K562 (cell line): ENCODE measurements around the gene LAPTM4A. TPM values are rescaled to one million over a fixed set of nuclear protein-coding genes. Genes with fewer than 3 reads are reported as not detected.

Source experiments
- GABPA ChIP-seq: fragments of 200-800 bp; sonication (Bioruptor generic); conservative IDR thresholded peaks from 2 replicates; pipeline ENCODE4 v1.6.1; 2016; ENCODE audit warnings: low read depth, missing genetic modification characterization, missing compliant biosample characterization
- HNRNPL ChIP-seq: fragments of 200-400 bp; formaldehyde crosslinking; IDR thresholded peaks from 2 replicates; pipeline ENCODE4 v1.6.1; 2017; ENCODE audit warnings: low read depth, mild to moderate bottlenecking, low read length
- HOXB6 ChIP-seq: fragments of 250-450 bp; sonication (Bioruptor Pico); IDR thresholded peaks from 2 replicates; pipeline ENCODE4 v1.5.1; 2022; ENCODE audit warnings: mild to moderate bottlenecking, borderline replicate concordance
- JUND ChIP-seq, 2 experiments: IDR thresholded peaks; 2 replicates in 1 of 2; 3 replicates in 1 of 2; pipeline ENCODE4 v1.6.1; 2011; ENCODE audit warnings: borderline replicate concordance in 2 of 2, low read depth in 2 of 2, low read length in 2 of 2, improper control_type of control experiment in 1 of 2, missing biosample characterization in 1 of 2, missing genetic modification characterization in 1 of 2, missing genetic modification reagents in 1 of 2
- MTF1 ChIP-seq: fragments of 250-450 bp; sonication (Bioruptor Pico); IDR thresholded peaks from 2 replicates; pipeline ENCODE4 v1.9.0; 2021; ENCODE audit warnings: moderate library complexity, mild to moderate bottlenecking, inconsistent platforms, borderline replicate concordance
- NFIX ChIP-seq: fragments of 250-450 bp; sonication (Bioruptor Pico); IDR thresholded peaks from 2 replicates; pipeline ENCODE4 v1.4.0; 2020; ENCODE audit warnings: low read depth, mild to moderate bottlenecking, moderate library complexity
- TFAM ChIP-seq: fragments of 250-450 bp; sonication (Bioruptor Pico); conservative IDR thresholded peaks from 2 replicates; pipeline ENCODE4 v1.5.0; 2021; ENCODE audit warnings: mild to moderate bottlenecking, moderate library complexity
- TRIM24 ChIP-seq, 2 experiments: fragments of 450-650 bp; IDR thresholded peaks; 2 replicates each; pipeline ENCODE4 v1.6.1; 2016
- ZFX ChIP-seq: sonication (generic); formaldehyde crosslinking; IDR thresholded peaks from 2 replicates; pipeline ENCODE4 v1.8.0; 2022; ENCODE audit warnings: mild to moderate bottlenecking, missing genetic modification reagents, moderate library complexity
- ZNF175 ChIP-seq: fragments of 200-800 bp; sonication (Bioruptor generic); IDR thresholded peaks from 2 replicates; pipeline ENCODE4 v1.6.1; 2016; ENCODE audit warnings: low read depth, mild to moderate bottlenecking, missing genetic modification characterization, missing compliant biosample characterization
- ZNF668 ChIP-seq: fragments of 250-450 bp; sonication (Bioruptor Pico); IDR thresholded peaks from 2 replicates; pipeline ENCODE4 v1.8.0; 2022; ENCODE audit warnings: mild to moderate bottlenecking, inconsistent platforms
- polyA plus RNA-seq, 8 experiments: library from polyadenylated mRNA; depleted of rRNA in 4 of 8; stranded (reverse) in 5 of 8; unstranded in 3 of 8; fragments of >200 nt; fragmentation: Nextera tagmentation in 2 of 8; fragmentation: Illumina TruSeq in 1 of 8; extraction: Ambion mirVana in 2 of 8; extraction: Trizol in 1 of 8; gene quantifications; 2 replicates each; pipeline versions ENCODE4 v1.2.1 to v1.2.3, GENCODE V29; 2011 to 2014; ENCODE audit warnings: inconsistent platforms in 1 of 8, missing spikeins in 1 of 8
- total RNA-seq, 7 experiments: library from RNA; depleted of rRNA in 6 of 7; stranded (reverse); fragments of >200 nt in 6 of 7; fragmentation: Illumina TruSeq in 2 of 7; extraction: Trizol in 2 of 7; gene quantifications; 2 replicates each; pipeline versions ENCODE4 v1.2.1 to v1.2.3, GENCODE V29; 2011 to 2021; ENCODE audit warnings: low replicate concordance in 1 of 7
- TF ChIP-seq, protein P1 (sequence below): fragments of 450-650 bp; IDR thresholded peaks from 2 replicates; pipeline ENCODE4 v1.6.1; 2016; ENCODE audit warnings: mild to moderate bottlenecking, moderate library complexity
- TF ChIP-seq, protein P2 (sequence below): fragments of 250-450 bp; sonication (Bioruptor Pico); IDR thresholded peaks from 2 replicates; pipeline ENCODE4 v1.5.0; 2021; ENCODE audit warnings: mild to moderate bottlenecking, moderate library complexity

Gene LAPTM4A
- total and polyA plus RNA-seq, 9 of the 15 experiments (the other 6 are each of a cell fraction or from before 2014, with no cell fraction given), result 13.4 to 157 (median 50.1) TPM

DNA sequence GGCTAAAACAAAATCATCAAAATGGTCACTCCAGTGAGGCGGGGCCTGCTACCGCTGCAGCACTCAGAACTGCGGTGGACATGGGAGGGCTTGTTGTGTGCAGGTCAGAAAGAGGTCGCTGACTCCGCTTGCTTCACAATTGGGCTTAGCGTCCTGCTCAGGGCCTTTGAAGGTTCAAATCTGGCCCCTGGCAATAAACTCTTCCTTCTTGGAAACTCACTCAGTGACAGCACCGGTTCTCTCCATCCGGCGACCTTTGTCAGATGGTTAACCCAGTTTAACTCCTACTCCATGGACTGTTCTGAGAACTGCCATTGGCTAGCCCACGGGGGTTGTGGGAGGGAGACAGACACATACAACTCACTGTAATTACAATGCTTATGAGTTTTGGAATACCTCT lies 29.0 kb upstream of the LAPTM4A start (continued):
- TF ChIP-seq, protein P1, sequence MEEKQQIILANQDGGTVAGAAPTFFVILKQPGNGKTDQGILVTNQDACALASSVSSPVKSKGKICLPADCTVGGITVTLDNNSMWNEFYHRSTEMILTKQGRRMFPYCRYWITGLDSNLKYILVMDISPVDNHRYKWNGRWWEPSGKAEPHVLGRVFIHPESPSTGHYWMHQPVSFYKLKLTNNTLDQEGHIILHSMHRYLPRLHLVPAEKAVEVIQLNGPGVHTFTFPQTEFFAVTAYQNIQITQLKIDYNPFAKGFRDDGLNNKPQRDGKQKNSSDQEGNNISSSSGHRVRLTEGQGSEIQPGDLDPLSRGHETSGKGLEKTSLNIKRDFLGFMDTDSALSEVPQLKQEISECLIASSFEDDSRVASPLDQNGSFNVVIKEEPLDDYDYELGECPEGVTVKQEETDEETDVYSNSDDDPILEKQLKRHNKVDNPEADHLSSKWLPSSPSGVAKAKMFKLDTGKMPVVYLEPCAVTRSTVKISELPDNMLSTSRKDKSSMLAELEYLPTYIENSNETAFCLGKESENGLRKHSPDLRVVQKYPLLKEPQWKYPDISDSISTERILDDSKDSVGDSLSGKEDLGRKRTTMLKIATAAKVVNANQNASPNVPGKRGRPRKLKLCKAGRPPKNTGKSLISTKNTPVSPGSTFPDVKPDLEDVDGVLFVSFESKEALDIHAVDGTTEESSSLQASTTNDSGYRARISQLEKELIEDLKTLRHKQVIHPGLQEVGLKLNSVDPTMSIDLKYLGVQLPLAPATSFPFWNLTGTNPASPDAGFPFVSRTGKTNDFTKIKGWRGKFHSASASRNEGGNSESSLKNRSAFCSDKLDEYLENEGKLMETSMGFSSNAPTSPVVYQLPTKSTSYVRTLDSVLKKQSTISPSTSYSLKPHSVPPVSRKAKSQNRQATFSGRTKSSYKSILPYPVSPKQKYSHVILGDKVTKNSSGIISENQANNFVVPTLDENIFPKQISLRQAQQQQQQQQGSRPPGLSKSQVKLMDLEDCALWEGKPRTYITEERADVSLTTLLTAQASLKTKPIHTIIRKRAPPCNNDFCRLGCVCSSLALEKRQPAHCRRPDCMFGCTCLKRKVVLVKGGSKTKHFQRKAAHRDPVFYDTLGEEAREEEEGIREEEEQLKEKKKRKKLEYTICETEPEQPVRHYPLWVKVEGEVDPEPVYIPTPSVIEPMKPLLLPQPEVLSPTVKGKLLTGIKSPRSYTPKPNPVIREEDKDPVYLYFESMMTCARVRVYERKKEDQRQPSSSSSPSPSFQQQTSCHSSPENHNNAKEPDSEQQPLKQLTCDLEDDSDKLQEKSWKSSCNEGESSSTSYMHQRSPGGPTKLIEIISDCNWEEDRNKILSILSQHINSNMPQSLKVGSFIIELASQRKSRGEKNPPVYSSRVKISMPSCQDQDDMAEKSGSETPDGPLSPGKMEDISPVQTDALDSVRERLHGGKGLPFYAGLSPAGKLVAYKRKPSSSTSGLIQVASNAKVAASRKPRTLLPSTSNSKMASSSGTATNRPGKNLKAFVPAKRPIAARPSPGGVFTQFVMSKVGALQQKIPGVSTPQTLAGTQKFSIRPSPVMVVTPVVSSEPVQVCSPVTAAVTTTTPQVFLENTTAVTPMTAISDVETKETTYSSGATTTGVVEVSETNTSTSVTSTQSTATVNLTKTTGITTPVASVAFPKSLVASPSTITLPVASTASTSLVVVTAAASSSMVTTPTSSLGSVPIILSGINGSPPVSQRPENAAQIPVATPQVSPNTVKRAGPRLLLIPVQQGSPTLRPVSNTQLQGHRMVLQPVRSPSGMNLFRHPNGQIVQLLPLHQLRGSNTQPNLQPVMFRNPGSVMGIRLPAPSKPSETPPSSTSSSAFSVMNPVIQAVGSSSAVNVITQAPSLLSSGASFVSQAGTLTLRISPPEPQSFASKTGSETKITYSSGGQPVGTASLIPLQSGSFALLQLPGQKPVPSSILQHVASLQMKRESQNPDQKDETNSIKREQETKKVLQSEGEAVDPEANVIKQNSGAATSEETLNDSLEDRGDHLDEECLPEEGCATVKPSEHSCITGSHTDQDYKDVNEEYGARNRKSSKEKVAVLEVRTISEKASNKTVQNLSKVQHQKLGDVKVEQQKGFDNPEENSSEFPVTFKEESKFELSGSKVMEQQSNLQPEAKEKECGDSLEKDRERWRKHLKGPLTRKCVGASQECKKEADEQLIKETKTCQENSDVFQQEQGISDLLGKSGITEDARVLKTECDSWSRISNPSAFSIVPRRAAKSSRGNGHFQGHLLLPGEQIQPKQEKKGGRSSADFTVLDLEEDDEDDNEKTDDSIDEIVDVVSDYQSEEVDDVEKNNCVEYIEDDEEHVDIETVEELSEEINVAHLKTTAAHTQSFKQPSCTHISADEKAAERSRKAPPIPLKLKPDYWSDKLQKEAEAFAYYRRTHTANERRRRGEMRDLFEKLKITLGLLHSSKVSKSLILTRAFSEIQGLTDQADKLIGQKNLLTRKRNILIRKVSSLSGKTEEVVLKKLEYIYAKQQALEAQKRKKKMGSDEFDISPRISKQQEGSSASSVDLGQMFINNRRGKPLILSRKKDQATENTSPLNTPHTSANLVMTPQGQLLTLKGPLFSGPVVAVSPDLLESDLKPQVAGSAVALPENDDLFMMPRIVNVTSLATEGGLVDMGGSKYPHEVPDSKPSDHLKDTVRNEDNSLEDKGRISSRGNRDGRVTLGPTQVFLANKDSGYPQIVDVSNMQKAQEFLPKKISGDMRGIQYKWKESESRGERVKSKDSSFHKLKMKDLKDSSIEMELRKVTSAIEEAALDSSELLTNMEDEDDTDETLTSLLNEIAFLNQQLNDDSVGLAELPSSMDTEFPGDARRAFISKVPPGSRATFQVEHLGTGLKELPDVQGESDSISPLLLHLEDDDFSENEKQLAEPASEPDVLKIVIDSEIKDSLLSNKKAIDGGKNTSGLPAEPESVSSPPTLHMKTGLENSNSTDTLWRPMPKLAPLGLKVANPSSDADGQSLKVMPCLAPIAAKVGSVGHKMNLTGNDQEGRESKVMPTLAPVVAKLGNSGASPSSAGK, result 0 out of 2 replicates have a peak, but pooled peaks have one; percentile 5
- TF ChIP-seq NFIX (CRISPR knock-in tag) (no peak), ZNF175 (CRISPR knock-in tag) (0 out of 2 replicates have a peak, but pooled peaks have one; percentile 23), HOXB6 (CRISPR knock-in tag) (no peak), GABPA (no peak), MTF1 (CRISPR knock-in tag) (no peak), ZNF668 (CRISPR knock-in tag) (no peak), HNRNPL (no peak), ZFX (peak; percentile 39; the same call in 1 of the 2 replicates), TFAM (no peak), JUND (IDR thresholded peaks at IDR 0.05; ENCODE audit: borderline replicate concordance, low read depth, low read length) (no peak), JUND (tag; IDR thresholded peaks at IDR 0.05; ENCODE audit: borderline replicate concordance, low read depth, low read length) (no peak), TRIM24 (IDR thresholded peaks at IDR 0.05) (no peak)
- TF ChIP-seq, protein P2, sequence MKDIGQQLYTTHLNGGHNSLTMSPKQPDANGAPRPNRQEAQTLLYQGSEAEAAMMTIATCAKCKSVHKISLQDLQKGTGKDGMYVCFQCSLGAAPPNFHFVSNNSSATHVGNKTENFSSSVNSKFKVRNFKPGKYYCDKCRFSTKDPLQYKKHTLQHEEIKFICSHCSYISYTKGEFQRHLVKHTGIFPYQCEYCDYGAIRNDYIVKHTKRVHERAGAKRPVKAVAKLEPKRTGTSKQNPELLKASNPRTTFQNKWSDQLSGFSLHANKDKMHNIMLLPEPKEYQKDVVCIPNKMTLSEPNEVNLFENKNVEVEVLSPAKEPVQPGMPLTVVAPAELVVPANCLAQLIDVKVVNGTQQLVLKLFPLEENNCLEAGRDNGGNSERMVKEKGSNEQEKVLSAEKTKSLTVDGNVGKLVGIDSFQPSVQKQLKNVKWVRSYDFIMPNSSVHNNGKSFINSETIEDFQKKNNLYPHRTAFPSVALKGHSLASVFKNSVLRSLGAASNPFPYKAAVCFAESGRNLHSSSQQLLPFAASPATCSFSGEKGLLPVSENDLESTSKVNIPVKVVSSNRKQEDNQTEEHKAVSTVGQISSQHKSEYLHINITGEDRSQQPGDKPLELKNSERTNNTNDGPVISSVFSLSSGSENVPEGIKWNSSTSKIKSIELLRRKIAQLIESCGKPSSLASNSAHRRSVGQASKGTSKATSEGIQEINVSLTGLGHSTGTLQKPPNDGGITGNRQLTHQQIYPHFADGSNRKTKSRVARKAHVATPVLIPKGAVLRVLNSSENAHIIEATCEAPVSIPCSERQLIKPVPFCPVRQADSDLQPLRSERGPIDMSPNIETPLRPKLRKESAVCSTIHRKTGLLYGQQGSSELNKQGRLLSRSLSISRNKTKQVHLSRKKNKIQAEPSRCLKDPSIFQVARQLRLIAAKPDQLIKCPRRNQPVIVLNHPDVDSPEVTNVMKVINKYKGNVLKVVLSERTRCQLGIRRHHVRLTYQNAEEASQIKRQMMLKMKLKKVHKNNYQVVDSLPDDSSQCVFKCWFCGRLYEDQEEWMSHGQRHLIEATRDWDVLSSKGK, result no peak
